Measurements from ENCODE around the gene SLC2A13.
"Not testable (repeated sequence)": the region's sequence is repeated elsewhere in the genome, so short reads cannot be mapped to it uniquely, and the experiment has no call there.

SLC2A13 gene

GRCh38 chr12:39959031-39959430 lies 146.8 kb downstream of the SLC2A13 start:
- Mint-ChIP-seq H3K4me1 (no peaks in the 10 kb centered on the region), H3K9me3 (no peaks in the 10 kb centered on the region), H3K4me3 (no peak overlapping the region), H3K27ac (no peak overlapping the region), H3K27me3 (no peaks in the 10 kb centered on the region), H3K36me3 (peaks cover 5% of the 10 kb centered on the region)
- ATAC-seq = no peak

GRCh38 chr12:39958377-39958776 lies 147.5 kb downstream of the SLC2A13 start:
- peaks cover 5% of the 10 kb centered on the region for H3K36me3 Mint-ChIP-seq
- H3K4me1 Mint-ChIP-seq = no peaks in the 10 kb centered on the region
- no peak overlapping the region for H3K4me3 Mint-ChIP-seq
- no peaks in the 10 kb centered on the region for H3K27me3 Mint-ChIP-seq
- no peak for ATAC-seq
- no peaks in the 10 kb centered on the region for H3K9me3 Mint-ChIP-seq
- H3K27ac Mint-ChIP-seq = no peak overlapping the region

GRCh38 chr12:39956725-39957124 lies 149.2 kb downstream of the SLC2A13 start:
- no peaks in the 10 kb centered on the region for H3K4me1 Mint-ChIP-seq
- H3K27ac Mint-ChIP-seq = no peak overlapping the region
- no peak for ATAC-seq
- no peak overlapping the region for H3K4me3 Mint-ChIP-seq
- H3K36me3 Mint-ChIP-seq = peaks cover 2% of the 10 kb centered on the region
- no peaks in the 10 kb centered on the region for H3K9me3 Mint-ChIP-seq
- no peaks in the 10 kb centered on the region for H3K27me3 Mint-ChIP-seq

GRCh38 chr12:39946361-39947280 lies 159.3 kb downstream of the SLC2A13 start:
- H3K27me3 Mint-ChIP-seq = no peaks in the 10 kb centered on the region
- ATAC-seq = no peak
- no peaks in the 10 kb centered on the region for H3K4me1 Mint-ChIP-seq
- no peak overlapping the region for H3K4me3 Mint-ChIP-seq
- no peak overlapping the region for H3K27ac Mint-ChIP-seq
- H3K36me3 Mint-ChIP-seq = peaks cover 45% of the 10 kb centered on the region
- peaks cover 6% of the 10 kb centered on the region for H3K9me3 Mint-ChIP-seq

- Mint-ChIP-seq H3K36me3 (peaks cover 9% of the 10 kb centered on the region), H3K9me3 (peaks cover 10% of the 10 kb centered on the region), H3K27me3 (no peaks in the 10 kb centered on the region), H3K27ac (no peak overlapping the region), H3K4me1 (no peaks in the 10 kb centered on the region), H3K4me3 (no peak overlapping the region)
- ATAC-seq = no peak
Observed at GRCh38 chr12:39937119-39937518, 168.8 kb downstream of the SLC2A13 start.

GRCh38 chr12:39935839-39936238 lies 170.0 kb downstream of the SLC2A13 start:
- H3K4me1 Mint-ChIP-seq = no peaks in the 10 kb centered on the region

GRCh38 chr12:39935275-39935674 lies 170.6 kb downstream of the SLC2A13 start:
- no peaks in the 10 kb centered on the region for H3K4me1 Mint-ChIP-seq
- no peak overlapping the region for H3K4me3 Mint-ChIP-seq
- peak; percentile 49 for ATAC-seq
- no peaks in the 10 kb centered on the region for H3K27me3 Mint-ChIP-seq
- no peaks in the 10 kb centered on the region for H3K9me3 Mint-ChIP-seq
- H3K27ac Mint-ChIP-seq = no peak overlapping the region
- no peaks in the 10 kb centered on the region for H3K36me3 Mint-ChIP-seq

More at GRCh38 chr12:39935839-39936238, 170.0 kb downstream of the SLC2A13 start:
- no peaks in the 10 kb centered on the region for H3K27me3 Mint-ChIP-seq
- no peaks in the 10 kb centered on the region for H3K36me3 Mint-ChIP-seq
- peaks cover 2% of the 10 kb centered on the region for H3K9me3 Mint-ChIP-seq
- ATAC-seq = no peak
- no peak overlapping the region for H3K27ac Mint-ChIP-seq
- H3K4me3 Mint-ChIP-seq = no peak overlapping the region

- Mint-ChIP-seq H3K4me1 (no peaks in the 10 kb centered on the region), H3K36me3 (peaks cover 14% of the 10 kb centered on the region), H3K9me3 (no peaks in the 10 kb centered on the region), H3K27ac (no peak overlapping the region), H3K4me3 (no peak overlapping the region), H3K27me3 (no peaks in the 10 kb centered on the region)
- ATAC-seq = no peak
Observed at GRCh38 chr12:39931857-39932256, 174.0 kb downstream of the SLC2A13 start.

GRCh38 chr12:39931231-39931630 lies 174.7 kb downstream of the SLC2A13 start:
- H3K4me1 Mint-ChIP-seq = no peaks in the 10 kb centered on the region
- no peaks in the 10 kb centered on the region for H3K9me3 Mint-ChIP-seq
- H3K27ac Mint-ChIP-seq = no peak overlapping the region
- H3K4me3 Mint-ChIP-seq = no peak overlapping the region
- ATAC-seq = no peak
- H3K27me3 Mint-ChIP-seq = no peaks in the 10 kb centered on the region
- H3K36me3 Mint-ChIP-seq = peaks cover 14% of the 10 kb centered on the region

- no peaks in the 10 kb centered on the region for H3K27me3 Mint-ChIP-seq
- peaks cover 14% of the 10 kb centered on the region for H3K36me3 Mint-ChIP-seq
- ATAC-seq = no peak
- H3K9me3 Mint-ChIP-seq = no peaks in the 10 kb centered on the region
- no peak overlapping the region for H3K27ac Mint-ChIP-seq
- H3K4me1 Mint-ChIP-seq = no peaks in the 10 kb centered on the region
- H3K4me3 Mint-ChIP-seq = no peak overlapping the region
Observed at GRCh38 chr12:39930101-39930500, 175.8 kb downstream of the SLC2A13 start.

- Mint-ChIP-seq H3K4me3 (no peak overlapping the region), H3K27me3 (no peaks in the 10 kb centered on the region), H3K9me3 (no peaks in the 10 kb centered on the region), H3K27ac (no peak overlapping the region), H3K36me3 (peaks cover 14% of the 10 kb centered on the region), H3K4me1 (no peaks in the 10 kb centered on the region)
- ATAC-seq = no peak
Observed at GRCh38 chr12:39928181-39928899, 177.5 kb downstream of the SLC2A13 start.

- Mint-ChIP-seq H3K4me1 (no peaks in the 10 kb centered on the region), H3K36me3 (no peaks in the 10 kb centered on the region), H3K9me3 (no peaks in the 10 kb centered on the region), H3K27ac (no peak overlapping the region), H3K27me3 (no peaks in the 10 kb centered on the region), H3K4me3 (no peak overlapping the region)
- no peak for ATAC-seq
Observed at GRCh38 chr12:39923364-39923763, 182.5 kb downstream of the SLC2A13 start.

GRCh38 chr12:39922598-39922997 lies 183.3 kb downstream of the SLC2A13 start:
- not testable (repeated sequence) for H3K36me3 Mint-ChIP-seq, H3K4me1 Mint-ChIP-seq, H3K27me3 Mint-ChIP-seq, H3K9me3 Mint-ChIP-seq, ATAC-seq, H3K4me3 Mint-ChIP-seq, H3K27ac Mint-ChIP-seq

- Mint-ChIP-seq H3K4me1 (peaks cover 6% of the 10 kb centered on the region), H3K36me3 (peaks cover 5% of the 10 kb centered on the region), H3K27ac (no peak overlapping the region), H3K27me3 (no peaks in the 10 kb centered on the region), H3K4me3 (no peak overlapping the region), H3K9me3 (no peaks in the 10 kb centered on the region)
- peak; percentile 50 for ATAC-seq
Observed at GRCh38 chr12:39920647-39921046, 185.2 kb downstream of the SLC2A13 start.

- peak; percentile 34 for ATAC-seq
- no peak overlapping the region for H3K27ac Mint-ChIP-seq
- H3K4me3 Mint-ChIP-seq = no peak overlapping the region
- H3K36me3 Mint-ChIP-seq = peaks cover 5% of the 10 kb centered on the region
- no peaks in the 10 kb centered on the region for H3K9me3 Mint-ChIP-seq
- peaks cover 6% of the 10 kb centered on the region for H3K4me1 Mint-ChIP-seq
- no peaks in the 10 kb centered on the region for H3K27me3 Mint-ChIP-seq
Observed at GRCh38 chr12:39920222-39920621, 185.7 kb downstream of the SLC2A13 start.

GRCh38 chr12:39919790-39920189 lies 186.1 kb downstream of the SLC2A13 start:
- H3K27ac Mint-ChIP-seq = no peak overlapping the region
- peaks cover 5% of the 10 kb centered on the region for H3K36me3 Mint-ChIP-seq
- H3K4me1 Mint-ChIP-seq = peaks cover 6% of the 10 kb centered on the region
- no peak for ATAC-seq
- no peak overlapping the region for H3K4me3 Mint-ChIP-seq
- no peaks in the 10 kb centered on the region for H3K27me3 Mint-ChIP-seq
- H3K9me3 Mint-ChIP-seq = no peaks in the 10 kb centered on the region

Data from stimulated activated memory B cell treated with anti-CD40 and anti-IgM and Interleukin-4, amounts not matched to agents 10 μg/mL and 1 μg/mL and 100 μg/mL, for 72 hours (primary cell).